Activated naive CD8-positive, alpha-beta T cell treated with anti-CD3 and anti-CD28 coated beads, Interleukin-2, amount 50 U/mL, for 24 hours (primary cell): ENCODE measurements around the gene MPL.

ENCODE experiments used
- ATAC-seq: fragments of 150-1000 bp; cut with Tn5 transposase; one replicate; pipeline ENCODE4 v1.10.0; 2021
- DNase-seq: peaks from one replicate; pipeline ENCODE4 v3.0.0; 2021
- H3K27ac Mint-ChIP-seq: one replicate; pipeline ENCODE4 v1.8.0; 2021; ENCODE audit warnings: mild to moderate bottlenecking, mixed read lengths
- H3K27me3 Mint-ChIP-seq: one replicate; pipeline ENCODE4 v1.8.0; 2021; ENCODE audit warnings: mixed read lengths
- H3K36me3 Mint-ChIP-seq: one replicate; pipeline ENCODE4 v1.8.0; 2021; ENCODE audit warnings: low read depth, mixed read lengths
- H3K4me1 Mint-ChIP-seq: one replicate; pipeline ENCODE4 v1.8.0; 2021; ENCODE audit warnings: mixed read lengths
- H3K4me3 Mint-ChIP-seq: one replicate; pipeline ENCODE4 v1.8.0; 2021; ENCODE audit warnings: mild to moderate bottlenecking, moderate library complexity, mixed read lengths
- H3K9me3 Mint-ChIP-seq: one replicate; pipeline ENCODE4 v1.8.0; 2021; ENCODE audit warnings: mixed read lengths

The MPL gene

GRCh38 chr1:43312663-43313515 lies 24.7 kb upstream of the MPL start:
- Mint-ChIP-seq H3K27me3 (no peaks in the 10 kb centered on the region), H3K4me1 (no peaks in the 10 kb centered on the region), H3K27ac (no peak overlapping the region), H3K4me3 (no peak overlapping the region), H3K36me3 (no peaks in the 10 kb centered on the region), H3K9me3 (no peaks in the 10 kb centered on the region)
- ATAC-seq (no peak), DNase-seq (no peak)

- Mint-ChIP-seq H3K9me3 (no peaks in the 10 kb centered on the region), H3K4me3 (no peak overlapping the region), H3K27me3 (no peaks in the 10 kb centered on the region), H3K27ac (no peak overlapping the region), H3K4me1 (peaks cover 2% of the 10 kb centered on the region), H3K36me3 (no peaks in the 10 kb centered on the region)
- DNase-seq (no peak), ATAC-seq (no peak)
These were observed 23.8 kb upstream of the MPL start for GRCh38 chr1:43313771-43314170.

GRCh38 chr1:43314233-43314632 lies 23.4 kb upstream of the MPL start:
- H3K4me3 Mint-ChIP-seq: no peak overlapping the region
- DNase-seq: no peak
- H3K27me3 Mint-ChIP-seq: no peaks in the 10 kb centered on the region
- no peak overlapping the region for H3K27ac Mint-ChIP-seq
- H3K36me3 Mint-ChIP-seq: no peaks in the 10 kb centered on the region
- no peaks in the 10 kb centered on the region for H3K9me3 Mint-ChIP-seq
- ATAC-seq: no peak
- peaks cover 2% of the 10 kb centered on the region for H3K4me1 Mint-ChIP-seq

GRCh38 chr1:43315481-43315880 lies 22.1 kb upstream of the MPL start:
- Mint-ChIP-seq H3K4me1 (peaks cover 2% of the 10 kb centered on the region), H3K27ac (no peak overlapping the region), H3K27me3 (no peaks in the 10 kb centered on the region), H3K4me3 (no peak overlapping the region), H3K36me3 (no peaks in the 10 kb centered on the region), H3K9me3 (no peaks in the 10 kb centered on the region)
- ATAC-seq: no peak
- DNase-seq: no peak

GRCh38 chr1:43315963-43316737 lies 21.5 kb upstream of the MPL start:
- H3K27me3 Mint-ChIP-seq: no peaks in the 10 kb centered on the region
- DNase-seq: no peak
- H3K4me3 Mint-ChIP-seq: no peak overlapping the region
- no peak overlapping the region for H3K27ac Mint-ChIP-seq
- H3K36me3 Mint-ChIP-seq: no peaks in the 10 kb centered on the region
- H3K9me3 Mint-ChIP-seq: no peaks in the 10 kb centered on the region
- ATAC-seq: no peak
- peaks cover 2% of the 10 kb centered on the region for H3K4me1 Mint-ChIP-seq

- Mint-ChIP-seq H3K4me1 (peaks cover 2% of the 10 kb centered on the region), H3K27me3 (no peaks in the 10 kb centered on the region), H3K36me3 (no peaks in the 10 kb centered on the region), H3K27ac (no peak overlapping the region), H3K9me3 (no peaks in the 10 kb centered on the region), H3K4me3 (no peak overlapping the region)
- DNase-seq: no peak
- ATAC-seq: no peak
These were observed 20.7 kb upstream of the MPL start for GRCh38 chr1:43316738-43317520.

GRCh38 chr1:43317817-43318471 lies 19.7 kb upstream of the MPL start:
- no peak for DNase-seq
- Mint-ChIP-seq H3K36me3 (no peaks in the 10 kb centered on the region), H3K27ac (no peak overlapping the region), H3K4me1 (peaks cover 2% of the 10 kb centered on the region), H3K27me3 (no peaks in the 10 kb centered on the region), H3K4me3 (no peak overlapping the region), H3K9me3 (no peaks in the 10 kb centered on the region)
- ATAC-seq: peak; percentile 26

GRCh38 chr1:43318831-43319230 lies 18.8 kb upstream of the MPL start:
- Mint-ChIP-seq H3K4me1 (peaks cover 2% of the 10 kb centered on the region), H3K9me3 (no peaks in the 10 kb centered on the region), H3K27me3 (no peaks in the 10 kb centered on the region), H3K4me3 (no peak overlapping the region), H3K27ac (no peak overlapping the region), H3K36me3 (no peaks in the 10 kb centered on the region)
- ATAC-seq (no peak), DNase-seq (no peak)

- Mint-ChIP-seq H3K4me1 (peaks cover 2% of the 10 kb centered on the region), H3K27ac (no peak overlapping the region), H3K36me3 (no peaks in the 10 kb centered on the region), H3K9me3 (no peaks in the 10 kb centered on the region), H3K27me3 (no peaks in the 10 kb centered on the region), H3K4me3 (no peak overlapping the region)
- DNase-seq: no peak
- ATAC-seq: no peak
These were observed 18.3 kb upstream of the MPL start for GRCh38 chr1:43319288-43319687.

- Mint-ChIP-seq H3K27me3 (no peaks in the 10 kb centered on the region), H3K36me3 (peaks cover 2% of the 10 kb centered on the region), H3K4me1 (peaks cover 3% of the 10 kb centered on the region), H3K27ac (no peak overlapping the region), H3K9me3 (no peaks in the 10 kb centered on the region), H3K4me3 (no peak overlapping the region)
- DNase-seq (no peak), ATAC-seq (no peak)
These were observed 17.9 kb upstream of the MPL start for GRCh38 chr1:43319766-43320165.

- H3K36me3 Mint-ChIP-seq: peaks cover 5% of the 10 kb centered on the region
- DNase-seq: no peak
- no peaks in the 10 kb centered on the region for H3K27me3 Mint-ChIP-seq
These were observed 16.2 kb upstream of the MPL start for GRCh38 chr1:43321331-43321891.

GRCh38 chr1:43322506-43322905 lies 15.1 kb upstream of the MPL start:
- Mint-ChIP-seq H3K4me1 (peaks cover 9% of the 10 kb centered on the region), H3K27ac (no peak overlapping the region), H3K9me3 (peaks cover 19% of the 10 kb centered on the region), H3K36me3 (peaks cover 5% of the 10 kb centered on the region), H3K27me3 (no peaks in the 10 kb centered on the region), H3K4me3 (no peak overlapping the region)
- no peak for ATAC-seq
- DNase-seq: no peak

More at GRCh38 chr1:43321331-43321891, 16.2 kb upstream of the MPL start:
- Mint-ChIP-seq H3K9me3 (peaks cover 11% of the 10 kb centered on the region), H3K4me1 (peaks cover 5% of the 10 kb centered on the region), H3K27ac (no peak overlapping the region), H3K4me3 (no peak overlapping the region)
- ATAC-seq: no peak

- Mint-ChIP-seq H3K4me1 (peaks cover 10% of the 10 kb centered on the region), H3K27me3 (no peaks in the 10 kb centered on the region), H3K36me3 (peaks cover 8% of the 10 kb centered on the region), H3K4me3 (no peak overlapping the region), H3K27ac (no peak overlapping the region), H3K9me3 (peaks cover 24% of the 10 kb centered on the region)
- no peak for ATAC-seq
- no peak for DNase-seq
These were observed 12.8 kb upstream of the MPL start for GRCh38 chr1:43324810-43325209.

- Mint-ChIP-seq H3K9me3 (peaks cover 24% of the 10 kb centered on the region), H3K27ac (no peak overlapping the region), H3K4me3 (no peak overlapping the region), H3K27me3 (no peaks in the 10 kb centered on the region), H3K4me1 (peaks cover 16% of the 10 kb centered on the region), H3K36me3 (peaks cover 8% of the 10 kb centered on the region)
- DNase-seq (no peak), ATAC-seq (no peak)
These were observed 12.2 kb upstream of the MPL start for GRCh38 chr1:43325381-43325780.
